NCI-H82 treated with DMSO at 0.1 percent for 48 hours (cell line): ENCODE data around the gene PUM1.
"Not testable (repeated sequence)": the region's sequence is repeated elsewhere in the genome, so short reads cannot be mapped to it uniquely, and the experiment has no call there.

Experiments
- DNase-seq: peaks from one replicate; lab custom pipeline; 2025; ENCODE audit not compliant: unreplicated experiment; lab: John Stamatoyannopoulos, UW

Gene PUM1, protein sequence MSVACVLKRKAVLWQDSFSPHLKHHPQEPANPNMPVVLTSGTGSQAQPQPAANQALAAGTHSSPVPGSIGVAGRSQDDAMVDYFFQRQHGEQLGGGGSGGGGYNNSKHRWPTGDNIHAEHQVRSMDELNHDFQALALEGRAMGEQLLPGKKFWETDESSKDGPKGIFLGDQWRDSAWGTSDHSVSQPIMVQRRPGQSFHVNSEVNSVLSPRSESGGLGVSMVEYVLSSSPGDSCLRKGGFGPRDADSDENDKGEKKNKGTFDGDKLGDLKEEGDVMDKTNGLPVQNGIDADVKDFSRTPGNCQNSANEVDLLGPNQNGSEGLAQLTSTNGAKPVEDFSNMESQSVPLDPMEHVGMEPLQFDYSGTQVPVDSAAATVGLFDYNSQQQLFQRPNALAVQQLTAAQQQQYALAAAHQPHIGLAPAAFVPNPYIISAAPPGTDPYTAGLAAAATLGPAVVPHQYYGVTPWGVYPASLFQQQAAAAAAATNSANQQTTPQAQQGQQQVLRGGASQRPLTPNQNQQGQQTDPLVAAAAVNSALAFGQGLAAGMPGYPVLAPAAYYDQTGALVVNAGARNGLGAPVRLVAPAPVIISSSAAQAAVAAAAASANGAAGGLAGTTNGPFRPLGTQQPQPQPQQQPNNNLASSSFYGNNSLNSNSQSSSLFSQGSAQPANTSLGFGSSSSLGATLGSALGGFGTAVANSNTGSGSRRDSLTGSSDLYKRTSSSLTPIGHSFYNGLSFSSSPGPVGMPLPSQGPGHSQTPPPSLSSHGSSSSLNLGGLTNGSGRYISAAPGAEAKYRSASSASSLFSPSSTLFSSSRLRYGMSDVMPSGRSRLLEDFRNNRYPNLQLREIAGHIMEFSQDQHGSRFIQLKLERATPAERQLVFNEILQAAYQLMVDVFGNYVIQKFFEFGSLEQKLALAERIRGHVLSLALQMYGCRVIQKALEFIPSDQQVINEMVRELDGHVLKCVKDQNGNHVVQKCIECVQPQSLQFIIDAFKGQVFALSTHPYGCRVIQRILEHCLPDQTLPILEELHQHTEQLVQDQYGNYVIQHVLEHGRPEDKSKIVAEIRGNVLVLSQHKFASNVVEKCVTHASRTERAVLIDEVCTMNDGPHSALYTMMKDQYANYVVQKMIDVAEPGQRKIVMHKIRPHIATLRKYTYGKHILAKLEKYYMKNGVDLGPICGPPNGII

DNA sequence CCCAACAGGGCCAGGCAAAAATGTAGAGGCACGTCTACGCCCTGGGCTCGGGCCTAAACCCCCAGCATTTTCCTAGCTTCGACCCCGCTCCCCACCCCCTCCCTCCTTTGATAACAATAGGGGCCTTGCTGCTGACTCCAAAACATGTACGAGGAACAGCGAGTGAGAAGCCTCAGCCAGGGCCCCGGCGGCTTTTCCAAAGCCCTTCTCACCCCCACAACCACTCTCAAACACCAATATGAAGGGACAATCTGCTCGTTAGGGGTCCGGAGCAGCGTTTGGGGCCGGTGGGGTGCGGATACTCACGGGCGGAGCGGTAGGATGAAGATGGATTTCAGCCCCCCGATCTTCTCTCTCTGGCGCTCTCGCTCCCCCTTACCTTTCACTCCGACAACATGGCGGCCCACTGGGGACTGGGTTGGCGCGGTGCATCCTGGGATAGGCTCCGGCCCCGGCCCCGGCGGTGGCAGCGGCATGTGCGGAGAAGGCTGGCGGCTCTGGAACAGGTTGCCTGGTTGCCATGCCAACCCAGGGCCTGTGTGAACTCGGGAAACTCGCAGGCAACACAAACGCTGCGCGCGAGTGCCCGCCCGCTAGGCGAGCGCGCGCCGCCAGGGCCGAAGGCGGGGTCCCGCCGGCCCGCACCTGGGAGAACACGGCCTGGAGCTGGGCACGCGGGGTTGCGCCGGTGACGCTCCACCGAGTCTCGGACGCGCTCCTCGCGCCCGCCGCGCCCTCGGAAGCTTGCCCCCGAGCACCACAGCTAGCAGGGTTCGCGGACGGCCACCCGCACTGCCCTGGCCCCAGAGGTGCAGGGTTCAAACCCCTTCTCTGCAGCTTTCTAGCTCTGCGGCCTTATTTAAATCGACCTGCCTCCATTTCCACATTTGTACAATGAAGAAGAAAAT is at the start of gene PUM1:
Gene PUM1, minus strand, starts transcription at position 408 of the 908 bp plus-strand sequence. CDS start 6,151 bp downstream, outside the sequence.
- DNase-seq = peak; percentile 96

DNA sequence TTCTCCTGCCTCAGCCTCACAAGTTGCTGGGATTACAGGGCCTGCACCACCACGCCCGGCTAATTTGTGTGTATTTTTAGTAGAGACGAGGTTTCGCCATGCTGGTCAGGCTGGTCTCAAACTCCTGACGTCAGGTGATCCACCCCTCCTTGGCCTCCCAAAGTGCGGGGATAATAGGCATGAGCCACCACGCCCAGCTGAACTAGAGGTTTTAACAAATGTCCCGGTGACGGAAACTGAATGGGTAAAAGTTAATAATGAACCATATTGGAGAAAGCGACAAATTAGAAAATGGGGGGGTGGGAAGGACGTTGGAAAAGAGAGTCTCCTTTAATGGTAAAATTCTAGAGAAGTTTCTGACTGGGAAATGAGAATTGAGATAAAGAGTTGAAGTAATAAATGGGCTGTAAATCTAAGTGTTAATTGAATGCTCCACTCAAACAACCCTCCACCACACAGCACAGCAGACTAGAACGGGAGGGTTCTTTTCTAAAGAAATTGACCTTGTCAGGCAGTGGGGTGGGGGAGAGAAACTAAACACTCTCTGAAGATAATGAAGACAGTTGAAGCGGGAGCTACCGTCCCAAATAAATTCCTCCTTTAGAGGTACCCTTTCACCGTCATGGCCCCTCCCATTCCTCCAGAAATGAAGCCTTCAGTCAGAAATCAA is 46.9 kb upstream of the PUM1 start:
- DNase-seq = no peak

- DNase-seq = no peak
These were observed 45.9 kb upstream of the PUM1 start for GRCh38 chr1:31111290-31111951.

GRCh38 chr1:31110846-31111245 is 45.3 kb upstream of the PUM1 start:
- DNase-seq = no peak

- DNase-seq = no peak
These were observed 43.3 kb upstream of the PUM1 start for GRCh38 chr1:31108861-31109260.

- DNase-seq = no peak
These were observed 40.1 kb upstream of the PUM1 start for GRCh38 chr1:31105646-31106045.

DNA sequence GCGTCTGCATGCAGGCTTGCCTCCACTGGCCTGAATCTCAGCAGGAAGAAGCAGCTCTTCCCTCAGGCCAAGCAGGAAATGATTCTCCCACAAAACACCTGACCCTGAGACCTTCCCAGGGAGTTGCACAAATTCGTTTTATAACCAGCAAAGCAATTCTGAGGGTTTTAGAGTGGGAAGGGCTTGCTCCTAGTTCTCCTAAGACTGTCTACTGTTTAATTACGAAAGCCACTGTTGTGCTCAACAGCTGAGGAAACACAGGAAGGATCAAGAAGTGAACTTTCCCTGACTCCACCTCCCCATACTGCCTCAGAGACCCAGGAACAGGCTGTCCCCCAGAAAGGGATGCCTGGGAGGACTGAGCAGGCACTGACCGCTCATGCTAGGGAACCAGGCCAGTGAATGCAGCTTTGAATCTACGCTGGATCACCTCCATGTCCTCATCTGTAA is 37.0 kb upstream of the PUM1 start:
- DNase-seq = no peak

GRCh38 chr1:31101147-31101502 is 35.6 kb upstream of the PUM1 start:
- no peak for DNase-seq

DNA sequence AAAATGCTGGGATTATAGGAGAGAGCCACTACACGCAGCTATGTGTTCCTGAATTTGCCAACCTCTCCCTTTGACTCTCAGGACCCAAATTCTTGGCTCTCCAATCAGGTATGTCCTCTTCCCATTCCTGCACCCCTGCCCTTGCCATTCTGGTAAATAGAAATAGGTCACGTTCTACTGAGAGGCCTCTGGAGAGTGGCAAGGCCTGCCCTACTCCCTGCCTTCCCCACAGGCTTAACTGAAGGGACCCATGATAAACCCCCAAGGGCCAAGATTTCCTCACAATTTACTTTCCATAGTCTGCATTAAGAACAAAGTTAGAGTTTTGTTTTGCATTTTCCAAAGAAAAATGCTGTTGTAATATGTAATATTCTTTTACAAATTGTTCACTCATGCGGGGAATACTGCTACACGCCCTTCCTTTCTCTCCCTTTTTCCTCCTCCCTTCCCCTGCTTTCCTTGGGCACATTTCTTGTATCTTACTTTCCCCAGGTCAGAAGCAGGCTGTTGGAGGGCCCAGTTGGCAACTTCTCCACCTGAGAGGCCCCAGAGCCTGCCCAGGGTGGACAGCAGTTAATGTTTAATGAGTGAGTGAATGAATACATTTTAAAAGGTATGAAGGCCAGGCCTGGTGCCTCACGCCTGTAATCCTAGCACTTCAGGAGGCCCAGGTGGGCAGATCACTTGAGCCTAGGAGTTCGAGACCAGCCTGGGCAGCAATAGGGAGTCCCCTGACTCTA is 33.9 kb upstream of the PUM1 start:
- DNase-seq = no peak

GRCh38 chr1:31095985-31096384 is 30.5 kb upstream of the PUM1 start:
- DNase-seq = no peak

GRCh38 chr1:31095298-31095981 is 29.9 kb upstream of the PUM1 start:
- no peak for DNase-seq

DNA sequence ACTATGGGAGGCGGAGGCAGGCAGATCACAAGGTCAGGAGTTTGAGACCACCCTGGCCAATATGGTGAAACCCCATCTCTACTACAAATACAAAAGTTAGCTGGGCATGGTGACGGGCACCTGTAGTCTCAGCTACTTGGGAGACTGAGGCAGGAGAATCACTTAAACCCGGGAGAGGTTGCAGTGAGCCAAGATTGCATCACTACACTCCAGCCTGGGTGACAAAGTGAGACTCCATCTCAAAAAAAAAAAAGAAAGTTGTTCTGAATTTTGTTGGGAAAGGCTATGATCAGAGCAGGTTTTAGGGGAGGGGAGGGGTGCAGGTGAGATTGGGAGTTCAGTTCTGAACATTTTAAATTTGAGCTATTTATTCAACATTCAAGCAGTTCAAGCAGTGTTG is 22.6 kb upstream of the PUM1 start:
- DNase-seq = not testable (repeated sequence)

- no peak for DNase-seq
These were observed 19.5 kb upstream of the PUM1 start for GRCh38 chr1:31084782-31085569.

GRCh38 chr1:31082385-31082784 is 16.9 kb upstream of the PUM1 start:
- no peak for DNase-seq

GRCh38 chr1:31073044-31073443 is 7.5 kb upstream of the PUM1 start:
- no peak for DNase-seq

DNA sequence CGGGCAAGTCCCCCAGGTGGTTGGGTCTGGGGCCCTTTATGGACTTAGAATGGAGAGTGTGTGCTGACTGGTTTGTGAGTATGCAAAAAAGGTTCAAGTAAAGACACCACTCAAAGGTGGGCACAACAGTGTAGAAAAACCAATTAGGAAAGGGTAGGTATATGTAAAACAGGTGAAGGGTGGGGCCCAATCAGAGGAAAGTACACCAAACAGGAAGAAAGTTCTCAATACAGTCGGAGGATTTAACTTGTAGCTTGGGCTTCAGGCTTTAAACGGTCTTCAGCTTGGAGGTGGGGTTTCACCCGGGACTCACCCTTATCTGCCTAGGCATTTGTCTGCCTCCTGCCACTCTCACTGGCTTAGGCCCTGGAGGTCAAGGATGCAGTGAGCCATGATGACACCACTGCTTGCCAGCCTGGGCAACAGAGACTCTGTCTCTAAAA is 6.8 kb upstream of the PUM1 start:
- peak; percentile 30 for DNase-seq

DNA sequence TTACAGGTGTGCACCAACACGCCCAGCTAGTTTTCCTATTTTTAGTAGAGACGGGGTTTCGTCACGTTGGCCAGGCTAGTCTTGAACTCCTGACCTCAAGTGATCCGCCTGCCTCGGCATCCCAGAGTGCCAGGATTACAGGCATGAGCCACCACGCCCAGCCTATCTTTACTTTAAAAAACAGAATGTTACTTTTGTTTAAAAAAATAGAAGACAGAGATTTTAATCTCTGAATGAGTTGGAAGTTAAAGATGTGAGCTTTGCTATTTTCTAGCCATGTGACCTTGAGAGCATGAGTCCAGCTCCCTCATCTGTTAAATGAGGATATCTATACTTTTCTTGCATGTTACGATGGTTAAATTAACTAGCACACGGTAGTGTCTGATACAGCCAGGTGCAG is 3.9 kb upstream of the PUM1 start:
- no peak for DNase-seq
